Stimulated activated CD8-positive, alpha-beta memory T cell treated with anti-CD3 and anti-CD28 coated beads, Interleukin-15, amount 100 ng/mL, for 24 hours (primary cell): Measurements from ENCODE around the gene MRPS18A.
"Not testable (repeated sequence)": the region's sequence is repeated elsewhere in the genome, so short reads cannot be mapped to it uniquely, and the experiment has no call there.

Source experiments
- DNase-seq: peaks from one replicate; pipeline ENCODE4 v3.0.0-alpha.2; 2020; ENCODE audit warnings: low read depth

The MRPS18A gene

DNA sequence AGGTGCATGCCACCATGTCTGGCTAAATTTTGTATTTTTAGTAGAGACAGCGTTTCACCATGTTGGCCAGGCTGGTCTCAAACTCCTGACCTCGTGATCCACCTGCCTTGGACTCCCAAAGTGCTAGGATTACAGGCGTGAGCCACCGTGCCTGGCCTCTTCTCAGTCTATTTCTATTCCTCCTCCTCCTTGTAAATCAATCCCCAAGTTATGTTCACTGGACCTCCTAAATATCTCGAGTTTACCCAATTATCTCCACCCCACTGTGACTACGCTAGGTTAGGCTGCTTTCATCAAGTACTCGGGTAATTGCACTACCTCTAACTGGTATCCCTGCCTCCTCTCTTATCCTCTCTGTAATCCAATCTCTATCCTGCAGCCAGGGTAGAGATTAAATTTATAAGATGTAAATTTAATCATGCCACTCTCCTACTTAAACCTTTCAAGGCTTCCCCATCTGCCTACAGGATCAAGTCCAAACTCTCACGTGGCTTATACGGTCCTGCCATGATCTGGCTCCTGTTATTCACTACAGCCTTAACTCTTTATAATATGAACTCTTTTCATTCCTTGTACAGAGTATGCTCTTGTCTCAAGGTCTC, 52.8 kb downstream of the MRPS18A start:
- no peak for DNase-seq

DNA sequence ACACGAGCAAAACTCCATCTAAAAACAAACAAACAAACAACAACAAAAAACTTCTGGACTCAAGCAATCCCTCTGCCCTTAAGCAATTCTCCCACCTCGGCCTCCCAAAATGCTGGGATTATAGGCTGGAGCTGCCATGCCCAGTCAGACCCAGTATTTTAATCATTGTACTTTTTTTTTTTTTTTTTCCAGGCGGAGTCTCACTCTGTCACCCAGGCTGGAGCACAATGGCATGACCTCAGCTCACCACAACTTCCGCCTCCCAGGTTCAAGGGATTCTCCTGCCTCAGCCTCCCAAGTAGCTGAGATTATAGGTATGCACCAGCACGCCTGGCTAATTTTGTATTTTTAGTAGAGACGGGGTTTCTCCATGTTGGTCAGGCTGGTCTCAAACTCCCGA, 54.6 kb downstream of the MRPS18A start:
- DNase-seq = not testable (repeated sequence)

DNA sequence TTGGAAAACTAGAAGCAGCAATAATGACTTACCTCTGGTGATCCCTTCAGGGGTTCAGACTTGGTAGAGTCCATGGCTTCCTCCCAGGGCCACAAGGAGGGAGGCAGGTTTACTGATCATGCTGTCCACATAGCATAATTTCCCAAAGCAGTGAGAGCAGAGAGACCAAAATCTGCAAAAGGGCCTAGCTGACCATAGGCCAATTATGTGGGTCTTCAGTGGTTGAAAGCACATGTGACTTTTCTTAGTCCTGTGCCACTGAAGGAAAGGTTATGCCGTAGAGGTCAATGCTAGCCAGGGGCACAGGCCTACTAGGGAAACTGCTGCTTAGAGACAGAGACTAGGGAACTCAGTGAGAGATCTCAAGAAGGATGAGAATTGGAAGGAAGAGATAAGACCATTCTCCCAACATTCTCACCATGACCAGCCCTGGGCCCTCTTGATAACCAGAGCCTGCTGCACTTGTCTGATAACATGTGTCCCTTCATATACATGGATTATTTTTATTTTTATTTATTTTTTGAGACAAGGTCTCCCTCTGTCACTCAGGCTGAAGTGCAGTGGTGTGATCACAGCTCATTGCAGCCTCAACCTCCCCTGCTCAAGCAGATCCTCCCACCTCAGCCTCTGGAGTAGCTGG, 56.5 kb downstream of the MRPS18A start:
- DNase-seq = no peak

DNA sequence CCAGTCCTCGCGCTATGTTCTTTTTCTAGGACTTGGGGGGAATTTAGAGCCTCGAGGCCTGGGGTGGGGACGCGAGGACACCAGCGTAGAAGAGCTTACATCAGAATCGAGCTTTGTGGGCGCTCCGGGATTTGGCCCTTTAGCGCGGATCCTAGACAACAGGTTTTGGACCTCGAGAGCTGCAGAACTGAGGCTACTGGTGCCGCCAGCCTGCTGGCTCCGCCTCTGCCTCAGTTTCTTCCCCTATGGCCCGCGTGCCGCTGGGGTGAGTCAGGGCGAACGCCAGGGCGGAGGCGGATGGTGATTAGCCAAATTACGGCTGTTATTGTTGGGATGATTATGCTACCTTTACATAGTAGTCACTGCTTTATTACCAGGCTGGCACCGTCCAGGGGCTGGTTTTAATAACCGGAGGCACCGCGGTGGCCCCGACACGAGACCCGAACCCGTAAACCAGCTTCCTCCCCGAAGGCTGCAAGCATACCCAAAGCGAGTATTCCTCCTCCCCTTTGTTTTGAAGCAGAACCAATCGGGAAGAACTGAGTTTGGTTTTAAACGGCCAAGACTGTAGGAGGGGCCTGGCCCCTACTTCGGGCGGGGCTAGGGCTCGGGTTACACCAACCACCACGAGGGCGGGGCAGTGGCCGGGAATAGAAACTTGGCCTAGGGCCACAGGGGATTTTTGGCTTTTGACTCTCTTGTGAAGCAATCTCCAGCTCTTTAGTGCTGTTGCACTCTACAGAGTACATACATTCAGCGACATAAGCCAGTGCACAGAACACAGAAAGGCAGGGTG, 57.9 kb downstream of the MRPS18A start:
- DNase-seq = peak; percentile 57

DNA sequence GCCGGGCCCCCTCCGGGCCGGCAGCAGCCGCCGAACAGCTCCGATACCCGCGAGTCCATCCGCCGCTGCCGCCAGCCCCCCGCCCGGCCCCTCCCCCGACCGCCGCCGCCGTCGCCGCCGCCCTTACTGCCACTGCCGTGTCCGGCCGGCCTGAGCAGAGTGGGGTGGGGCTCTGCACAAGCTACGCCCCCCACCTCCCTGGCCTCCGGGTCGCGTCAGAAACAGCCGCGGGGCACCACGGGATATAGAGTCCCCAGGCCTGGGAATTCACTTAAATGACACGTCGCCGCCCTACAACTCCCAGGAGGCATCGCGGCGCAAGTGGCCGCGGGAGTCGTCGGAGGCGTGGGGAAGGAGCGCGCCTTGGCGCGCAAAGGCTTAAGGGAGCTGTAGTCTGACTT, 58.5 kb downstream of the MRPS18A start, which contains the start of gene GTPBP2:
Gene GTPBP2, minus strand, starts transcription at position 161 of the 401 bp plus-strand sequence. Its CDS starts 102 bp downstream, at position 59.
- DNase-seq = peak; percentile 85

DNA sequence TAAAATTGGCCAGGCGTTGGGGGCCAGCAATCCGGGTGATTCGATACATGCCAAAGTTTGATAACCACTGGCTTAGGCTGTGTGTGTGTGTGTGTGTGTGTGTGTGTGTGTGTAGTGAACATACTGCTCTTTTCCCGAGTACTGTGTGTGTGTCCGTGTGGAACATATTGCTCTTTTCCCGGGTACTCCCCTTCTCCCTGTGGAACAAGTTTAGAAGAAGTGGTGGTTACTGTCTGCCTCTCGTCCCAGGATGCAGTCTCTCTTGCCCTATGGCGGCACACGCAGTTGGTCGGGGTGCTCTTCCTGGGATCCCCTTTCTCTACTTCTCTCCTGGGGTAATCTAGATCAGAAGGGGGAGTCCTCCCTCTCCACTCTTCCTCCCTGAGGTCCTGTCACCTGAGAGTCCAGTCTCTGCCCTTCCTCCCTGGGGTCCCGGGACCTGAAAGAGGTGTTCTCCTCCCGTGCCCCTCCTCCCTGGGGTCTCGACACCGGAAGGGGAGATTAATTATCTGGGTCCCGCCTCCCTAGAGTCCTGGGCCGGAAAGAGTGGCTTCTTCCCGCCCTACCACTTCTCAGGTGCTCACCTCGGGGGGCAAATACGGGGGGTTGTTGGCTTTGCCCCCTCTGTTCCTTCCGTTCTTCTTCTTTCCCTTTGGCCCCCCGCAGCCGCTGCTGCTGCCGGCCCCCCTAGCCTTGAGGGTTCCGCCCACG, 59.0 kb downstream of the MRPS18A start:
- peak; percentile 12 for DNase-seq

DNA sequence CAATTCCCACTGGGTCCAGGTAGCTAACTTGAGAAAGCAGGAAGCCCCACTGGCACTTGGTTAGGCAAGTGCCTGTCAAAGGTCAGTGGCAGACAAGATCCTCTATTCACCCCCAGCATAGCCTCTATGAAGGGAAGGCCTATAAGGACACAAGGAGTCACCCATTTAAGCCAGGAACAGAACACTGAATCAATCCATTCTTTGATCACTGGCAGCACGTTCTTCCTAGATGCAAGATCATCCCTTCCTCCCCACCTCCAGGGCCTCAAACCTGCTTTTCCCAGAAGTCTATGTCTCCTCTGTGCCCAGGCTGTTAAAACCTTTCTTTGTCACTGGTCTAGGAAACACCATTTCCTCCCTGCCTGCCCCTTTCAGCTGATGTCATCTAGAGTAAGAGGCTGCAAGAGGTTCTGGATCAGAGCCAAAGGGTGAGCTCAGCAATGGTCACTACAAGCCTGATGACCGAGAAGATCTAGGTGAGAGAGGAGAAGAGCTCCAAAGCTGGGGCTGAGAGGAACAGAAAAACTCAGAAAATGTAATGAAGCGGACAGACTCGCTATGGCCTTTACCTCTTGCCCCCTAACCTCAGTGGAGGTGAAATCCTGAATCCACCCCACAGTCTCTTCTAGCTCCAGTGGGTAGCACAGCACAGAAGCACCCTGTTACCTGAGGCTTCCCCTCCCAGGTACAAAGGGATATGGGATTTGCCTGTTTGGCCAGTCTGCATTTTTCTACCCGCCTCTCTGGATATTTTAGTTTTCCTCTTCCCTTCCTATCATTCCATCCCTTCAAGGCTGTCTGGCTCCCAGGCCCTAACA, 60.4 kb downstream of the MRPS18A start:
- no peak for DNase-seq

DNA sequence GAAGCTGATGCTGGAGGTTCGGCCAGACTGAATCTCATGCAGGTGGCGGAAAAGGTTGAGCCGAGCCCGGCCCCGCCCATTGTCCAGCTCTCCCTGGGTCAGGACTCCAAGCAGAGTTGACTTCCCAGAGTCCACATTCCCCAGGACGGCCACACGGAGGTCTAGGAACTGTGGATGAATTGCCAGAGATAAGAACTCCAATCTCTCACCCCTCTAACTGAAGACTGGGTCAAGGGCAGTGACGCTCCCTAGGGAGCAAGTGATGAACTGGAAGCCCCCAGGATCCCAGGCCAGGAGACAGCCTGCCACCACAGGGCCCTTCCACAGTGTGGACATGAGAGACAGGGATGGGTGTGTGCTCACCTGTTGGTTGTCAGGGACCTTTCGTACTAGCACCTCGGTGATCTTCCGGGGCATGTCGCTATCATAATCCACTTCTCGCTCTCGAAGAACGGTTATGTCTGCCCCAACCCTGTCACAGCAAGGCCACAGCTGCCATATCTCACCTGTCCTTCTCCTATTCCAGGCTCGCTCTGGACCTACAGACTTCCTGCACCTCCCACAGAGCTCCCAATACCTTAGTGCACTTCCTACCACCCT, 62.1 kb downstream of the MRPS18A start:
- no peak for DNase-seq

DNA sequence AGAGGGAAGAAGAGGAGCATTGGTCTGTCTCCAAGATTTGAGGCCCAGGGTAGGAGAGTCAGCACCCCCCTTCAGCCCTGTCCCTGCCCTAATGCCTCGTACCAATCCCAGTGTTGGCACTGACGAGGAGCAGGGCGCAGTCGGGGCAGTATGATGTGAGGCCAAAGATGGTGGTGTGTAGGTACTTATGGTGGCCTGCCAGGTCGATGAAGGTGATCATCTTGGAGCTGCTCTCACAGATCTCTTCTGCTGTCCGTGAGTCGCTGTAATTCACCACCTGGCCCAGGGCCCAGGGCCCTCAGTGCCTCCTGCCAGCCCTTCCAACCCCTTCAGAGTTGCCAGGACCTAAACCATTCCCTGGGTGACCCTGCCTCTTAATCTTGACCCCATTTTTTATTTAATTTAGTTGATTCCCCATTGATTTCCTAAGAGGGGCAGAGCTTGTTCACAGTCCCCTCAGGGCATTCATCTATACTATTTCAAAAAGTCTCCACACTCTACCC, 62.8 kb downstream of the MRPS18A start:
- no peak for DNase-seq

DNA sequence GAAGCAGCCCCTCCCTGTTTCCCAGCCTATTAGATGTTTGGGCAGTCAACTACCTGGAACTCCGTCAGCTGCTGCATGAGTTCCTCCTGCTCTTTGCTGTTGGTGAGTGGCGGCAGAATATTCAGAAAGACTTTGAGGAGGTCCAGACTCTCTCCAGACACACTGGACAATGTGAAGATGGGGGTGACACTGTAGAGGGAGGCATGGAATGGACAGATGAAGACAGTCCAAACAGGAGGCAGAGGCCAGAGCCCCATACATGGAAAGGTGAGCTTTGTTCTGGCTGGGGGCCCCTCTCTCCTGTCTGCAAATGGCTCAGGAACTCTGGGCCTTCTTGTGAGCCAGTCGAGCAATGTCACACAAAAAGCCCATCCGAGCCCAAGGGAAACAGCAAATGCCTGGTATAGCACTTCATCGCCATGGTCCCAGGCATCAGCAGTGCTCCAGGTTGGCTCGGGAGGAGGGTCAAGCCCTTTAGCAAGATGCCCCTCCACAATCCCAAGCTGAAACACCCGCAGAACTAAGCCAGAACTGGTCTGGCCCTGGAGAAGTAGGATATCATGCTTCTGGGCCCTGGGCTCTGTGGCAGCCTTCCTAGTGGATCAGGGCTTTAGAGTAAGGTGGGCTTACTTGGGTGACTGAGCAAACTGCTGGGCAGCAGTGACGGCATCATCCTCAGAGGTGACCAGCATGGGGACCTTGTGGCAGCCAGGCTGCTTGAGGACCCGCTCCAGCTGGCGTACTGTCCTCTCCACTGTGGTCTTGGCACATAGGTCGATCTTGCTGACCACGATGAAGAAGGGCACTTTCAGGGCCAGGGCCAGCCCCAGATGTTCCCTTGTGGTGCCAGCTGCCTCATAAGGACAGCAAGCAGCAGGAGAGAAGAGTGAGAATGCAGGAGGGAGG, 63.5 kb downstream of the MRPS18A start:
- DNase-seq = no peak

DNA sequence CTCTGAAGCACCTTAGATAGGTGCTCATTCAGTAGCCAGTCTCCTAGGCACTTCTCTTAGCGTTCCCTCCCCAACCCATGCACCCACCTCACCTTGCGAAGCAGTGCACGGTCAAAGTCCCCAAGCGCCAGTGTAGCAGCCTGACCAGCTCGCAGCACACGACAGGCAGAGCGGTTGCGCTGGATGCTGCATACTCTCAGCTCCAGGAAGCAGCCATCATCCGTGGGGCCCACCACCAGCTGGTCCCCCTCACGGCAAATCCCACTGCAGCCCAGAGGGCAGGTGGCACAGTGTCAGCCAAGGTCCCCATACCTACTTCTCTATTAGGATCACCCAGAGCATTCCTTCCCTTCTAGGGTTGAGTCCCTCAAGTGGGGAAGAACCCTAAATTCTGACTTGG, 65.0 kb downstream of the MRPS18A start:
- no peak for DNase-seq

DNA sequence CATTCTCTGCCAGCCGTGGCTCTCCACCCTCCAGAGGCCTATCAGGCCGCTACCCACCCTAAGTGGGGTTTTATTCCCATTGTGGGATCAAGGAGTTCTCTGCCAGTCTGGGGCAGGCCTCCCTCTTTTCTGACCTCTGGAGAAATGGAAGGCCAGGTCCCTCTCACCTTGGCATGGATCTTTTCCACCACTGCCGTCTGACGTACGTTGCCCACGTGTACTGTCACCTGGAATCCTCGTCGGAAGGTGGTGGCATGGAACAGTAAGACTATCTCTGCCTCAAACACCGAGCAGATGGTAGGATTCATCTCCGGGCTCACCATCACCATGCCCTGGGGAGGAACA, 65.8 kb downstream of the MRPS18A start:
- DNase-seq = no peak
